HepG2 (cell line): ENCODE measurements around the gene METAP1D. TPM values are rescaled to one million over a fixed set of nuclear protein-coding genes. Genes with fewer than 3 reads are reported as not detected.

Source experiments
- ELF1 ChIP-seq: sonication (generic); formaldehyde crosslinking; IDR thresholded peaks from 2 replicates; pipeline ENCODE4 v1.4.0; 2020; ENCODE audit warnings: missing genetic modification reagents
- ELF4 ChIP-seq: sonication (generic); formaldehyde crosslinking; IDR thresholded peaks from 2 replicates; pipeline ENCODE4 v1.5.0; 2020; ENCODE audit warnings: missing genetic modification reagents, mild to moderate bottlenecking, moderate library complexity, borderline replicate concordance
- ESRRA ChIP-seq: sonication (generic); formaldehyde crosslinking; IDR thresholded peaks from 2 replicates; pipeline ENCODE4 v1.5.1; 2020; ENCODE audit warnings: mild to moderate bottlenecking, low read depth, missing genetic modification reagents
- JUN ChIP-seq: sonication (generic); formaldehyde crosslinking; IDR thresholded peaks from 2 replicates; pipeline ENCODE4 v1.4.0; 2020; ENCODE audit warnings: mild to moderate bottlenecking, missing genetic modification reagents
- MBD4 ChIP-seq: IDR thresholded peaks from 2 replicates; pipeline ENCODE4 v1.6.1; 2012; ENCODE audit warnings: low read length, inconsistent platforms, borderline replicate concordance
- STAT5B ChIP-seq: sonication (generic); formaldehyde crosslinking; IDR thresholded peaks from 2 replicates; pipeline ENCODE4 v1.4.0; 2020; ENCODE audit warnings: missing genetic modification reagents
- TSC22D2 ChIP-seq: sonication (generic); formaldehyde crosslinking; IDR thresholded peaks from 2 replicates; pipeline ENCODE4 v1.5.1; 2020; ENCODE audit warnings: missing genetic modification reagents, mild to moderate bottlenecking, borderline replicate concordance
- ZFP36L1 ChIP-seq: sonication (generic); formaldehyde crosslinking; IDR thresholded peaks from 2 replicates; pipeline ENCODE4 v1.8.0; 2022; ENCODE audit warnings: mild to moderate bottlenecking, missing genetic modification reagents, moderate library complexity
- ZFP37 ChIP-seq: sonication (generic); formaldehyde crosslinking; IDR thresholded peaks from 2 replicates; pipeline ENCODE4 v1.4.0; 2020; ENCODE audit warnings: missing genetic modification reagents, borderline replicate concordance
- ZNF136 ChIP-seq: sonication (generic); formaldehyde crosslinking; IDR thresholded peaks from 2 replicates; pipeline ENCODE4 v1.8.1; 2022; ENCODE audit warnings: low read depth, mild to moderate bottlenecking, moderate library complexity, missing genetic modification reagents
- ZNF660 ChIP-seq: sonication (generic); formaldehyde crosslinking; IDR thresholded peaks from 2 replicates; pipeline ENCODE4 v1.5.1; 2020; ENCODE audit warnings: mild to moderate bottlenecking, low read depth, missing genetic modification reagents, borderline replicate concordance
- polyA plus RNA-seq, 8 experiments: library from polyadenylated mRNA; depleted of rRNA in 3 of 8; stranded (reverse) in 7 of 8; unstranded in 1 of 8; fragments of >200 nt; fragmentation: Illumina TruSeq in 4 of 8; extraction: Trizol in 4 of 8; gene quantifications; 2 replicates each; pipeline versions ENCODE4 v1.2.1 to v1.2.3, GENCODE V29; 2011 to 2016; ENCODE audit warnings: low read depth in 4 of 8, missing spikeins in 1 of 8, mixed read lengths in 1 of 8; ENCODE audit not compliant: insufficient read depth in 1 of 8
- total RNA-seq, 5 experiments: library from RNA; depleted of rRNA; stranded (reverse); fragments of >200 nt; fragmentation: Illumina TruSeq; extraction: Trizol; gene quantifications; 2 replicates each; pipeline ENCODE4 v1.2.3, GENCODE V29; 2016; ENCODE audit warnings: low read depth in 1 of 5
- TF ChIP-seq, protein P1 (sequence below): fragments of 450-650 bp; IDR thresholded peaks from 2 replicates; pipeline ENCODE4 v1.6.1; 2017; ENCODE audit warnings: mild to moderate bottlenecking
- TF ChIP-seq, protein P2 (sequence below): sonication (generic); formaldehyde crosslinking; IDR thresholded peaks from 2 replicates; pipeline ENCODE4 v1.5.1; 2020; ENCODE audit warnings: missing genetic modification reagents, mild to moderate bottlenecking, borderline replicate concordance
- TF ChIP-seq, protein P3 (sequence below): IDR thresholded peaks from 2 replicates; pipeline ENCODE4 v1.6.1; 2012; ENCODE audit warnings: low read depth, low read length, improper control_type of control experiment
- TF ChIP-seq, protein P4 (sequence below): sonication (generic); formaldehyde crosslinking; conservative IDR thresholded peaks from 2 replicates; pipeline ENCODE4 v1.8.0; 2022; ENCODE audit warnings: low read depth, missing genetic modification reagents
- TF ChIP-seq, protein P5 (sequence below): sonication (generic); formaldehyde crosslinking; IDR thresholded peaks from 2 replicates; pipeline ENCODE4 v1.5.1; 2020; ENCODE audit warnings: mild to moderate bottlenecking, missing genetic modification reagents, moderate library complexity
- TF ChIP-seq, protein P6 (sequence below): sonication (generic); formaldehyde crosslinking; IDR thresholded peaks from 2 replicates; pipeline ENCODE4 v1.4.0; 2020; ENCODE audit warnings: low read depth, mild to moderate bottlenecking, missing genetic modification reagents

The METAP1D gene
- total and polyA plus RNA-seq, 2 of the 13 experiments (the other 11 are each of a cell fraction or from before 2014, with no cell fraction given) = 14.7 to 21.6 TPM

DNA sequence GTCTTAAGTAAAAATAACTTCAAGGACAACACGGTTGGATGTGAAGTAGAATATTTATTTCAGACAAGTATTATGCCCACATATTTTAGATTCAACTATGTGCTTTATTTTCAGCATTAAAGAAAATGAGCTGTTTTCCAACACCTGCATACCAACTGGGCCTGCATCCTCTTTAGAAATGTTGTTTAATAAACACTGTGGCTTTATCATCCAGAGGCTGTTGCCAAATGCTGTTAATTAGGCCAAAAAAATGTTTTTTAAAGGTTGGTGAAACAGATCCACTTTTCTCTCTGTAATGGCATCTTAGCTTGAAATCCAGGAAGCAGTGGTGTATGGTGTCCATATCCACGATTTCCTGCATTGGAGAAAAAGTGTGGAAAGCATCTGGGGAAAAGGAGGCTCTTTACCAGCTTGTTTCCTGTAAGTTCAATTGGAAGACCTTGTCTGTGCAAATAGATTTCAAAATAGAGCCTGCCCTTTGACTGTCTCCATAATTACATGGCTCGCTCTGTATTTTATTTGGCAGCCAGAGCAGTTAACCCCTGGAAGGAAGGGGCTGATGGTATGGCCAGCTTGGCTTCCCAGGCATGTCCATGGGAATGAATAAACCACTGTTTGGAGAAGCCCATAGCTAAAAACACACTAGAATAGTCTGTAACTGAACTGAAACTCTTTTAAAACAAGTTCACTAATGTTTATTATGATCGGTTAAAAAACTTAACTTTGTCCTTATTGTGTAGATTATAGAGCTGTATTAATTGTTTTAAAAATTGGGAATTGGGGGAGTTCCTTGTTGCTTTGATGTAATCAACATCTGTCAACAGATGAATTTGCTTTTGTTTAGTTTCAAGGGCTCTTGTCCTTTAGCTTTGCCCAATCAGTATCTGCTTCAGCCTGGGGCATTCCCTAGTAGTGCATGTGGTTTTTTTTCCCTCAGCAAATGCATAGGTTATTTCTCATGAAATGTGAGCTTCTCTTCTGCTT lies 52.5 kb downstream of the METAP1D start (continued):
- TF ChIP-seq, protein P1, sequence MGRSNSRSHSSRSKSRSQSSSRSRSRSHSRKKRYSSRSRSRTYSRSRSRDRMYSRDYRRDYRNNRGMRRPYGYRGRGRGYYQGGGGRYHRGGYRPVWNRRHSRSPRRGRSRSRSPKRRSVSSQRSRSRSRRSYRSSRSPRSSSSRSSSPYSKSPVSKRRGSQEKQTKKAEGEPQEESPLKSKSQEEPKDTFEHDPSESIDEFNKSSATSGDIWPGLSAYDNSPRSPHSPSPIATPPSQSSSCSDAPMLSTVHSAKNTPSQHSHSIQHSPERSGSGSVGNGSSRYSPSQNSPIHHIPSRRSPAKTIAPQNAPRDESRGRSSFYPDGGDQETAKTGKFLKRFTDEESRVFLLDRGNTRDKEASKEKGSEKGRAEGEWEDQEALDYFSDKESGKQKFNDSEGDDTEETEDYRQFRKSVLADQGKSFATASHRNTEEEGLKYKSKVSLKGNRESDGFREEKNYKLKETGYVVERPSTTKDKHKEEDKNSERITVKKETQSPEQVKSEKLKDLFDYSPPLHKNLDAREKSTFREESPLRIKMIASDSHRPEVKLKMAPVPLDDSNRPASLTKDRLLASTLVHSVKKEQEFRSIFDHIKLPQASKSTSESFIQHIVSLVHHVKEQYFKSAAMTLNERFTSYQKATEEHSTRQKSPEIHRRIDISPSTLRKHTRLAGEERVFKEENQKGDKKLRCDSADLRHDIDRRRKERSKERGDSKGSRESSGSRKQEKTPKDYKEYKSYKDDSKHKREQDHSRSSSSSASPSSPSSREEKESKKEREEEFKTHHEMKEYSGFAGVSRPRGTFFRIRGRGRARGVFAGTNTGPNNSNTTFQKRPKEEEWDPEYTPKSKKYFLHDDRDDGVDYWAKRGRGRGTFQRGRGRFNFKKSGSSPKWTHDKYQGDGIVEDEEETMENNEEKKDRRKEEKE = no peak
- TF ChIP-seq, protein P2, sequence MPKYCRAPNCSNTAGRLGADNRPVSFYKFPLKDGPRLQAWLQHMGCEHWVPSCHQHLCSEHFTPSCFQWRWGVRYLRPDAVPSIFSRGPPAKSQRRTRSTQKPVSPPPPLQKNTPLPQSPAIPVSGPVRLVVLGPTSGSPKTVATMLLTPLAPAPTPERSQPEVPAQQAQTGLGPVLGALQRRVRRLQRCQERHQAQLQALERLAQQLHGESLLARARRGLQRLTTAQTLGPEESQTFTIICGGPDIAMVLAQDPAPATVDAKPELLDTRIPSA (CRISPR knock-in tag) = no peak
- TF ChIP-seq MBD4 = peak; percentile 87; the same call in 1 of the 2 replicates
- TF ChIP-seq TSC22D2 (CRISPR knock-in tag) = peak; percentile 77; the same call in 1 of the 2 replicates
- no peak for TF ChIP-seq ZNF660 (CRISPR knock-in tag)
- TF ChIP-seq ZFP36L1 = no peak
- TF ChIP-seq ZNF136 = no peak
- TF ChIP-seq, protein P3, sequence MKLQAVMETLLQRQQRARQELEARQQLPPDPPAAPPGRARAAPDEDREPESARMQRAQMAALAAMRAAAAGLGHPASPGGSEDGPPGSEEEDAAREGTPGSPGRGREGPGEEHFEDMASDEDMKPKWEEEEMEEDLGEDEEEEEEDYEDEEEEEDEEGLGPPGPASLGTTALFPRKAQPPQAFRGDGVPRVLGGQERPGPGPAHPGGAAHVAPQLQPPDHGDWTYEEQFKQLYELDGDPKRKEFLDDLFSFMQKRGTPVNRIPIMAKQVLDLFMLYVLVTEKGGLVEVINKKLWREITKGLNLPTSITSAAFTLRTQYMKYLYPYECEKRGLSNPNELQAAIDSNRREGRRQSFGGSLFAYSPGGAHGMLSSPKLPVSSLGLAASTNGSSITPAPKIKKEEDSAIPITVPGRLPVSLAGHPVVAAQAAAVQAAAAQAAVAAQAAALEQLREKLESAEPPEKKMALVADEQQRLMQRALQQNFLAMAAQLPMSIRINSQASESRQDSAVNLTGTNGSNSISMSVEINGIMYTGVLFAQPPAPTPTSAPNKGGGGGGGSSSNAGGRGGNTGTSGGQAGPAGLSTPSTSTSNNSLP = peak; percentile 98
- TF ChIP-seq ELF4 (CRISPR knock-in tag) = 0 out of 2 replicates have a peak, but pooled peaks have one; percentile 63
- TF ChIP-seq, protein P4, sequence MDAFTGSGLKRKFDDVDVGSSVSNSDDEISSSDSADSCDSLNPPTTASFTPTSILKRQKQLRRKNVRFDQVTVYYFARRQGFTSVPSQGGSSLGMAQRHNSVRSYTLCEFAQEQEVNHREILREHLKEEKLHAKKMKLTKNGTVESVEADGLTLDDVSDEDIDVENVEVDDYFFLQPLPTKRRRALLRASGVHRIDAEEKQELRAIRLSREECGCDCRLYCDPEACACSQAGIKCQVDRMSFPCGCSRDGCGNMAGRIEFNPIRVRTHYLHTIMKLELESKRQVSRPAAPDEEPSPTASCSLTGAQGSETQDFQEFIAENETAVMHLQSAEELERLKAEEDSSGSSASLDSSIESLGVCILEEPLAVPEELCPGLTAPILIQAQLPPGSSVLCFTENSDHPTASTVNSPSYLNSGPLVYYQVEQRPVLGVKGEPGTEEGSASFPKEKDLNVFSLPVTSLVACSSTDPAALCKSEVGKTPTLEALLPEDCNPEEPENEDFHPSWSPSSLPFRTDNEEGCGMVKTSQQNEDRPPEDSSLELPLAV (CRISPR knock-in tag) = no peak
- no peak for TF ChIP-seq JUN
- no peak for TF ChIP-seq ESRRA (CRISPR knock-in tag)
- TF ChIP-seq, protein P5, sequence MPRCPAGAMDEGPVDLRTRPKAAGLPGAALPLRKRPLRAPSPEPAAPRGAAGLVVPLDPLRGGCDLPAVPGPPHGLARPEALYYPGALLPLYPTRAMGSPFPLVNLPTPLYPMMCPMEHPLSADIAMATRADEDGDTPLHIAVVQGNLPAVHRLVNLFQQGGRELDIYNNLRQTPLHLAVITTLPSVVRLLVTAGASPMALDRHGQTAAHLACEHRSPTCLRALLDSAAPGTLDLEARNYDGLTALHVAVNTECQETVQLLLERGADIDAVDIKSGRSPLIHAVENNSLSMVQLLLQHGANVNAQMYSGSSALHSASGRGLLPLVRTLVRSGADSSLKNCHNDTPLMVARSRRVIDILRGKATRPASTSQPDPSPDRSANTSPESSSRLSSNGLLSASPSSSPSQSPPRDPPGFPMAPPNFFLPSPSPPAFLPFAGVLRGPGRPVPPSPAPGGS (CRISPR knock-in tag) = no peak
- no peak for TF ChIP-seq ZFP37
- TF ChIP-seq, protein P6, sequence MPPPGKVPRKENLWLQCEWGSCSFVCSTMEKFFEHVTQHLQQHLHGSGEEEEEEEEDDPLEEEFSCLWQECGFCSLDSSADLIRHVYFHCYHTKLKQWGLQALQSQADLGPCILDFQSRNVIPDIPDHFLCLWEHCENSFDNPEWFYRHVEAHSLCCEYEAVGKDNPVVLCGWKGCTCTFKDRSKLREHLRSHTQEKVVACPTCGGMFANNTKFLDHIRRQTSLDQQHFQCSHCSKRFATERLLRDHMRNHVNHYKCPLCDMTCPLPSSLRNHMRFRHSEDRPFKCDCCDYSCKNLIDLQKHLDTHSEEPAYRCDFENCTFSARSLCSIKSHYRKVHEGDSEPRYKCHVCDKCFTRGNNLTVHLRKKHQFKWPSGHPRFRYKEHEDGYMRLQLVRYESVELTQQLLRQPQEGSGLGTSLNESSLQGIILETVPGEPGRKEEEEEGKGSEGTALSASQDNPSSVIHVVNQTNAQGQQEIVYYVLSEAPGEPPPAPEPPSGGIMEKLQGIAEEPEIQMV = no peak
- peak; percentile 80; the same call in 1 of the 2 replicates for TF ChIP-seq STAT5B (CRISPR knock-in tag)
- TF ChIP-seq ELF1 (CRISPR knock-in tag) = peak; percentile 84
